Measurements from ENCODE around the gene DDX54. TPM values are rescaled to one million over a fixed set of nuclear protein-coding genes. Genes with fewer than 3 reads are reported as not detected.

DDX54 gene
- total RNA-seq, 1 experiment from 2014 or later = 101 TPM

DNA sequence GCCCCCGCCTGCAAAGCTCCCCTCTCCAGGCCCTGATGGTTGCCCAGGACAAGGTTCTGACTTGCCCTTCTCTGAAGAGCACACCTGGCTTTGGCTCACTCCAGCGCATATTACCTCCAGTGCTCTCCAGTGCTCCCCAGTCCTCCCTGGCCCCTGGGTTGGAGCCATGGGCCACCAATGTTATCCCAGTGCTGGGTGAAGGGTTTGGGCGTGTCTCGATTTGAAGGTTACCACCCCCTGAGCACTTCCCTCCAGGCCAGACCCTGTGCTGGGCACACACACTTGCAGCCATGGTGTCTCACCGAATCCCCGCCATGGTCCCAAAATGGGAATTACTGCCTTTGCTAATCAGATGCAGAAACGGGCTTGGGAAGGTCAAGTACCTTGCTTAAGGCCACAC lies 11.3 kb upstream of the DDX54 start:
- peak overlapping the region; percentile 40 for H3K27ac ChIP-seq (ENCODE audit: low read length)

DNA sequence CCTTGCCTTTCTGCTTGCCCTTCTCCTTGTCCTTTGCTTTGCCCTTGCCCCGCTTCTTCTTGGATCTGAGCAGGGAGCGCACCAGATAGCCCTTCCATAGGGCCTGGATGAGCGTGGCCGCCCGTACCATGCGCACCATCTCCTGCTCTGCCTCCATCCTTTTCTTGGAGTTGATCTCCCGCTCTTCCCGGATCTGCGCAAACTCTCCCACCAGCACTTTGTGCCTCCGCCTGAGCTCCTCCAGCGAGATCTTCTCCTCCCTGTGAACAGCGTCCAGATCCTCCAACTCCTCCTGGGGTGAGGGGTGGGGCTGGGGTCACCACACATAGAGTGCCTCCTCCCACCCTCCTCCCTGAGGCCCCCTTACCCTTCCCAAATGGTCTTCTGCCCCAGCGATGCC lies 10.3 kb upstream of the DDX54 start:
- in situ Hi-C loops (cut with HindIII; ENCODE audit: low pct_unique_long_range_greater_than_20kb, low sequenced_read_pairs) = no loop called here
- POLR2A ChIA-PET = interaction anchor here (0.5 kb wide), 1 partner anchor 160 kb away, joined by 4 read pairs; no protein-coding TSS in a partner anchor
- Histone ChIP-seq H3K27ac (ENCODE audit: low read length) (peak overlapping the region; percentile 67), H3K4me3 (ENCODE audit: low read depth in 2 of 2, low read length in 2 of 2) (no peak overlapping the region), H3K27me3 (ENCODE audit: control insufficient read depth, insufficient read depth, low read length) (no peaks in the 10 kb centered on the region), H3K9me3 (ENCODE audit: control insufficient read depth, insufficient read depth, low read depth, low read length) (no peaks in the 10 kb centered on the region), H3K36me3 (ENCODE audit: control insufficient read depth, insufficient read depth, low read length) (no peaks in the 10 kb centered on the region), H3K4me1 (ENCODE audit: control insufficient read depth, insufficient read depth, low read length) (peaks cover 44% of the 10 kb centered on the region)
- CTCF ChIA-PET = no interaction called here
- intact Hi-C loops (cut with micrococcal nuclease; ENCODE audit: unreplicated experiment) = no loop called here
- no TSS peak for BruUV-seq (replicated peaks)
- ATAC-seq (no peak), DNase-seq (ENCODE audit: low read depth, low spot score) (no peak)
- no peak for TF ChIP-seq TCF7L2 (IDR thresholded peaks at IDR 0.05; ENCODE audit: low read depth, low read length)
- no peak for TF ChIP-seq POLR2AphosphoS5 (IDR thresholded peaks at IDR 0.05; ENCODE audit: low read depth, low read length)
- TF ChIP-seq, protein P1, sequence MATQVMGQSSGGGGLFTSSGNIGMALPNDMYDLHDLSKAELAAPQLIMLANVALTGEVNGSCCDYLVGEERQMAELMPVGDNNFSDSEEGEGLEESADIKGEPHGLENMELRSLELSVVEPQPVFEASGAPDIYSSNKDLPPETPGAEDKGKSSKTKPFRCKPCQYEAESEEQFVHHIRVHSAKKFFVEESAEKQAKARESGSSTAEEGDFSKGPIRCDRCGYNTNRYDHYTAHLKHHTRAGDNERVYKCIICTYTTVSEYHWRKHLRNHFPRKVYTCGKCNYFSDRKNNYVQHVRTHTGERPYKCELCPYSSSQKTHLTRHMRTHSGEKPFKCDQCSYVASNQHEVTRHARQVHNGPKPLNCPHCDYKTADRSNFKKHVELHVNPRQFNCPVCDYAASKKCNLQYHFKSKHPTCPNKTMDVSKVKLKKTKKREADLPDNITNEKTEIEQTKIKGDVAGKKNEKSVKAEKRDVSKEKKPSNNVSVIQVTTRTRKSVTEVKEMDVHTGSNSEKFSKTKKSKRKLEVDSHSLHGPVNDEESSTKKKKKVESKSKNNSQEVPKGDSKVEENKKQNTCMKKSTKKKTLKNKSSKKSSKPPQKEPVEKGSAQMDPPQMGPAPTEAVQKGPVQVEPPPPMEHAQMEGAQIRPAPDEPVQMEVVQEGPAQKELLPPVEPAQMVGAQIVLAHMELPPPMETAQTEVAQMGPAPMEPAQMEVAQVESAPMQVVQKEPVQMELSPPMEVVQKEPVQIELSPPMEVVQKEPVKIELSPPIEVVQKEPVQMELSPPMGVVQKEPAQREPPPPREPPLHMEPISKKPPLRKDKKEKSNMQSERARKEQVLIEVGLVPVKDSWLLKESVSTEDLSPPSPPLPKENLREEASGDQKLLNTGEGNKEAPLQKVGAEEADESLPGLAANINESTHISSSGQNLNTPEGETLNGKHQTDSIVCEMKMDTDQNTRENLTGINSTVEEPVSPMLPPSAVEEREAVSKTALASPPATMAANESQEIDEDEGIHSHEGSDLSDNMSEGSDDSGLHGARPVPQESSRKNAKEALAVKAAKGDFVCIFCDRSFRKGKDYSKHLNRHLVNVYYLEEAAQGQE (IDR thresholded peaks at IDR 0.05; ENCODE audit: insufficient read depth in 1 of 2, low read depth in 2 of 2, low read length in 1 of 2) = no peak
- no peak for TF ChIP-seq SIN3A (IDR thresholded peaks at IDR 0.05; ENCODE audit: borderline replicate concordance, insufficient read depth, low read depth, low read length)
- TF ChIP-seq, protein P2, sequence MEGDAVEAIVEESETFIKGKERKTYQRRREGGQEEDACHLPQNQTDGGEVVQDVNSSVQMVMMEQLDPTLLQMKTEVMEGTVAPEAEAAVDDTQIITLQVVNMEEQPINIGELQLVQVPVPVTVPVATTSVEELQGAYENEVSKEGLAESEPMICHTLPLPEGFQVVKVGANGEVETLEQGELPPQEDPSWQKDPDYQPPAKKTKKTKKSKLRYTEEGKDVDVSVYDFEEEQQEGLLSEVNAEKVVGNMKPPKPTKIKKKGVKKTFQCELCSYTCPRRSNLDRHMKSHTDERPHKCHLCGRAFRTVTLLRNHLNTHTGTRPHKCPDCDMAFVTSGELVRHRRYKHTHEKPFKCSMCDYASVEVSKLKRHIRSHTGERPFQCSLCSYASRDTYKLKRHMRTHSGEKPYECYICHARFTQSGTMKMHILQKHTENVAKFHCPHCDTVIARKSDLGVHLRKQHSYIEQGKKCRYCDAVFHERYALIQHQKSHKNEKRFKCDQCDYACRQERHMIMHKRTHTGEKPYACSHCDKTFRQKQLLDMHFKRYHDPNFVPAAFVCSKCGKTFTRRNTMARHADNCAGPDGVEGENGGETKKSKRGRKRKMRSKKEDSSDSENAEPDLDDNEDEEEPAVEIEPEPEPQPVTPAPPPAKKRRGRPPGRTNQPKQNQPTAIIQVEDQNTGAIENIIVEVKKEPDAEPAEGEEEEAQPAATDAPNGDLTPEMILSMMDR (IDR thresholded peaks at IDR 0.05) = no peak

More for the DNA sequence above, 11.3 kb upstream of the DDX54 start:
- Histone ChIP-seq H3K4me3 (ENCODE audit: low read depth in 2 of 2, low read length in 2 of 2) (no peak overlapping the region), H3K27me3 (ENCODE audit: control insufficient read depth, insufficient read depth, low read length) (no peaks in the 10 kb centered on the region), H3K36me3 (ENCODE audit: control insufficient read depth, insufficient read depth, low read length) (no peaks in the 10 kb centered on the region), H3K4me1 (ENCODE audit: control insufficient read depth, insufficient read depth, low read length) (peaks cover 40% of the 10 kb centered on the region), H3K9me3 (ENCODE audit: control insufficient read depth, insufficient read depth, low read depth, low read length) (no peaks in the 10 kb centered on the region)
- ATAC-seq (peak; percentile 10; the same call in 1 of the 2 replicates), DNase-seq (ENCODE audit: low read depth, low spot score) (no peak)
- TF ChIP-seq POLR2AphosphoS5 (IDR thresholded peaks at IDR 0.05; ENCODE audit: low read depth, low read length) = no peak
- TF ChIP-seq, protein P2 (IDR thresholded peaks at IDR 0.05) = no peak
- TF ChIP-seq SIN3A (IDR thresholded peaks at IDR 0.05; ENCODE audit: borderline replicate concordance, insufficient read depth, low read depth, low read length) = no peak
- TF ChIP-seq TCF7L2 (IDR thresholded peaks at IDR 0.05; ENCODE audit: low read depth, low read length) = no peak
- TF ChIP-seq, protein P1 (IDR thresholded peaks at IDR 0.05; ENCODE audit: insufficient read depth in 1 of 2, low read depth in 2 of 2, low read length in 1 of 2) = no peak
- no TSS peak for BruUV-seq (replicated peaks)
- in situ Hi-C loops (cut with HindIII; ENCODE audit: low pct_unique_long_range_greater_than_20kb, low sequenced_read_pairs) (no loop called here), intact Hi-C loops (cut with micrococcal nuclease; ENCODE audit: unreplicated experiment) (no loop called here)
- CTCF ChIA-PET = interaction anchor here (0.7 kb wide), 1 partner anchor 26 kb away, joined by 5 read pairs; no protein-coding TSS in a partner anchor
- POLR2A ChIA-PET = interaction anchor here (0.7 kb wide), 1 partner anchor 65 kb away, joined by 20 read pairs; no protein-coding TSS in a partner anchor
